Fibroblast of pulmonary artery (primary cell): Measurements from ENCODE around the gene PRODH2.

Experiments used
- DNase-seq: peaks from one replicate; pipeline ENCODE4 v3.0.0-alpha.2; 2010; ENCODE audit warnings: low read depth
- H3K4me3 ChIP-seq: replicated peaks from 2 replicates; pipeline ENCODE4 v1.5.1; 2011; ENCODE audit warnings: low read depth, mild to moderate bottlenecking, control low read depth, low read length, moderate library complexity
- CTCF ChIP-seq: IDR thresholded peaks from 2 replicates; pipeline ENCODE4 v1.5.1; 2011; ENCODE audit warnings: mild to moderate bottlenecking, control low read depth, low read length, inconsistent platforms; ENCODE audit errors: missing control alignments

The PRODH2 gene

DNA sequence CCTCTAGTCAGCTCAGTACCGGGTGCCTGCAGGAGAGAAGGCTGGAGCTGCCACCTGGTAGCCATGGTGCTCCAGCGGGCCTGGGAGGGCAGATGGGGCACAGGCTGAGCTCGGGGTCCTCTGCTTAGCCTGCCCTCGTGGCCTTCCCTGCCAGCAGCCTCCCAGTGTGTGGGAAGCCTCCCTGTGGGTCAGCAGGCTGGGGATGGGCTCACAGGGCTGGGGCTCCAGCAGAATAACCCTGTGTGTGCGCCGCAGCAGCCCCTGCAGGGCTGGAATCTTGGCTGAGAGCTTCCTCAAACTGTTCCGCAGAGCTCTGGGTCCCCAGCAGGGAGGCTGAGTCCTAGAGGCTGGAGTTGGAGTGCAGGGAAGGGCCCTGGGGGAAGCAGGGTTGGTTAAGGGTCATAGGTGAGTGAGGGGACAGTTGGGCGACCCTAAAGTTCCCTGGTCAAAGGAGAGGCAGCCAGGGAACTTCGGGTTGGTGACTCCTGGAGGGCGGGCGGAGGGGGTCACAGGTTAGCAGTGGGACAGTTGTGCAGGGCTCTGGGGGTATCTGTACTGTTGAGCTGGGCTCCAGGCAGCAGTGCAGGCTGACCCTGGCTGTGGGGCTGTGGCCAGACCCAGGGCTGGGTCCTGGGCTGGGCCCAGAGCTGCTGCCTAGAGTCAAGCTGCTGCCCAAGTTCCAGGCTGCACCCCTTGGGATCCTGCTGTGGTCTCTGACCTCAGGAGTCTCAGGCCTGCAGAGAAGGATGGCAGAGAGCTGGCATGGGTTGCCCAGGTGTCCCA lies 23.3 kb downstream of the PRODH2 start:
- H3K4me3 ChIP-seq, result no peak overlapping the region
- no peak for DNase-seq
- TF ChIP-seq CTCF, result no peak

- no peak overlapping the region for H3K4me3 ChIP-seq
- DNase-seq, result no peak
- no peak for TF ChIP-seq CTCF
Measured at GRCh38 chr19:35788205-35788960, 24.3 kb downstream of the PRODH2 start.

DNA sequence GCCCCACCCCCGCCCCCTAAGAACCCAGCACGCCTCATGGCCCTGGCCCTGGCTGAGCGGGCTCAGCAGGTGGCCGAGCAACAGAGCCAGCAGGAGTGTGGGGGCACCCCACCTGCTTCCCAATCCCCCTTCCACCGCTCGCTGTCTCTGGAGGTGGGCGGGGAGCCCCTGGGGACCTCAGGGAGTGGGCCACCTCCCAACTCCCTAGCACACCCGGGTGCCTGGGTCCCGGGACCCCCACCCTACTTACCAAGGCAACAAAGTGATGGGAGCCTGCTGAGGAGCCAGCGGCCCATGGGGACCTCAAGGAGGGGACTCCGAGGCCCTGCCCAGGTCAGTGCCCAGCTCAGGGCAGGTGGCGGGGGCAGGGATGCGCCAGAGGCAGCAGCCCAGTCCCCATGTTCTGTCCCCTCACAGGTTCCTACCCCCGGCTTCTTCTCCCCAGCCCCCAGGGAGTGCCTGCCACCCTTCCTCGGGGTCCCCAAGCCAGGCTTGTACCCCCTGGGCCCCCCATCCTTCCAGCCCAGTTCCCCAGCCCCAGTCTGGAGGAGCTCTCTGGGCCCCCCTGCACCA lies 25.3 kb downstream of the PRODH2 start:
- no peak for DNase-seq
- TF ChIP-seq CTCF, result no peak

DNA sequence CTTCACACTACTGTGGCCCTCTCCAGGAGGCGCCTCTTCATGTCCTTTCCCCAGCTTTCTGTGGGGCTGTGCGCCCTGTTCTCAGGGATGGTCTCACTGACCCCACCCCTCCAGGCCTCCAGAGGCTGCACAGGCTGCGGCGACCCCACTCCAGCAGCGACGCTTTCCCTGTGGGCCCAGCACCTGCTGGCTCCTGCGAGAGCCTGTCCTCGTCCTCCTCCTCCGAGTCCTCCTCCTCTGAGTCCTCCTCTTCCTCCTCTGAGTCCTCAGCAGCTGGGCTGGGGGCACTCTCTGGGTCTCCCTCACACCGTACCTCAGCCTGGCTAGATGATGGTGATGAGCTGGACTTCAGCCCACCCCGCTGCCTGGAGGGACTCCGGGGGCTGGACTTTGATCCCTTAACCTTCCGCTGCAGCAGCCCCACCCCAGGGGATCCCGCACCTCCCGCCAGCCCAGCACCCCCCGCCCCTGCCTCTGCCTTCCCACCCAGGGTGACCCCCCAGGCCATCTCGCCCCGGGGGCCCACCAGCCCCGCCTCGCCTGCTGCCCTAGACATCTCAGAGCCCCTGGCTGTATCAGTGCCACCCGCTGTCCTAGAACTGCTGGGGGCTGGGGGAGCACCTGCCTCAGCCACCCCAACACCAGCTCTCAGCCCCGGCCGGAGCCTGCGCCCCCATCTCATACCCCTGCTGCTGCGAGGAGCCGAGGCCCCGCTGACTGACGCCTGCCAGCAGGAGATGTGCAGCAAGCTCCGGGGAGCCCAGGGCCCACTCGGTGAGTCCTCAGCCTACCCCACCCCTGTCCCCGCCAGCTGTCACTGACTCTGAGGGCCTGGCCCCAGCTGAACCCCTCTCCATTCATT lies 26.1 kb downstream of the PRODH2 start:
- H3K4me3 ChIP-seq, result no peak overlapping the region
- DNase-seq, result no peak
- TF ChIP-seq CTCF, result no peak

More for the DNA sequence above, 25.3 kb downstream of the PRODH2 start:
- H3K4me3 ChIP-seq, result no peak overlapping the region

GRCh38 chr19:35785339-35785627 lies 27.4 kb downstream of the PRODH2 start:
- no peak overlapping the region for H3K4me3 ChIP-seq
- DNase-seq, result no peak
- no peak for TF ChIP-seq CTCF

DNA sequence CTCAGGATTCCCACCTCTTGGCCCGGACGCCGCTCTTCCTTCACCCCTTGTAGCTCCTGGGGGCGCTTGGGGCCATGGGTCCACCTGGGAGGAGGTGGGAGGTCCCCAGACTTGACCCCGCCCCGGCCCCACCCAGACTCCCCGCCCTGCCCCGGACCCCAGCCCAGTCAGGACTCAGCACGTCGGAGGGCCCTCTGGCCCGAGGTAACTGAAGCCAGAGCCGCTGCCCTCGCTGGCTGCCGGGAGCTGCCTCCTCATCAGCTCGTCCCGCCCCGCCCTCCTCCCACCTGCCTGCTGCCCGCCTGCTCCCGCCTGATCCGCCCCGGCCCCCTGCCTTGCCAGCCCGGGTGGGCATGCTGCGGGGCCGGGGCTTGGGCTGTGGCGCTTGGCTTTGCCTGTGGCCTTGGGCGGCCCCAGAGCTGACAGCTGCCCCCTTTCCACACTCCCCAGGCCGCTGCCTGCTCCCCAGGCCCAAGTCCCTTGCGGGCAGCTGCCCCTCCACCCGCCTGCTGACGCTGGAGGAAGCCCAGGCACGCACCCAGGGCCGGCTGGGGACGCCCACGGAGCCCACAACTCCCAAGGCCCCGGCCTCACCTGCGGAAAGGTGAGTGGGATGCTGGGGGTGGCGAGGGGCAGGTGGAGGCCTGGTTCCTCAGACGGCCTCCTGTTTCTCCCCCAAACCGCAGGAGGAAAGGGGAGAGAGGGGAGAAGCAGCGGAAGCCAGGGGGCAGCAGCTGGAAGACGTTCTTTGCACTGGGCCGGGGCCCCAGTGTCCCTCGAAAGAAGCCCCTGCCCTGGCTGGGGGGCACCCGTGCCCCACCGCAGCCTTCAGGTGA lies 27.9 kb downstream of the PRODH2 start:
- no peak for TF ChIP-seq CTCF
- DNase-seq, result no peak
- no peak overlapping the region for H3K4me3 ChIP-seq
